ENCODE data around the gene MED20. TPM values are rescaled to one million over a fixed set of nuclear protein-coding genes. Genes with fewer than 3 reads are reported as not detected.

Gene MED20
- total RNA-seq, 1 experiment from 2014 or later, result 31.8 TPM

- intact Hi-C loops (cut with micrococcal nuclease; ENCODE audit: unreplicated experiment), result no loop called here
- Histone ChIP-seq H3K27me3 (replicated peaks; ENCODE audit: insufficient read depth, low read depth, low read length, poor library complexity) (no peaks in the 10 kb centered on the region), H3K36me3 (ENCODE audit: insufficient read depth, low read length, poor library complexity, severe bottlenecking) (no peaks in the 10 kb centered on the region), H3K27ac (ENCODE audit: low read depth, low read length, poor library complexity, severe bottlenecking) (no peak overlapping the region), H3K9me3 (ENCODE audit: low read depth, low read length, poor library complexity, severe bottlenecking) (no peaks in the 10 kb centered on the region), H3K4me3 (ENCODE audit: low read depth, low read length, poor library complexity, severe bottlenecking) (no peak overlapping the region), H3K4me1 (ENCODE audit: insufficient read depth, low read length, poor library complexity, severe bottlenecking) (peaks cover 11% of the 10 kb centered on the region)
- CTCF ChIA-PET, result interaction anchor here (3.4 kb wide), 1 partner anchor 28 kb away, joined by 8 read pairs; the partner anchor contains the start of genes BYSL and MED20
- TF ChIP-seq EZH2 (IDR thresholded peaks at IDR 0.05; ENCODE audit: borderline replicate concordance, low read depth, low read length, poor library complexity, severe bottlenecking) (no peak), CTCF (conservative IDR thresholded peaks at IDR 0.05; ENCODE audit: low read depth, low read length) (no peak)
- BruUV-seq (replicated peaks), result no TSS peak
- DNase-seq (ENCODE audit: low spot score), result no peak
- POLR2A ChIA-PET (ENCODE audit: low non-redundant PET), result no interaction called here
Measured at GRCh38 chr6:41892921-41893564, 27.9 kb downstream of the MED20 start.

GRCh38 chr6:41887331-41887751 is 33.6 kb downstream of the MED20 start:
- H3K4me3 ChIP-seq (ENCODE audit: low read depth, low read length, poor library complexity, severe bottlenecking), result no peak overlapping the region
- no peaks in the 10 kb centered on the region for H3K36me3 ChIP-seq (ENCODE audit: insufficient read depth, low read length, poor library complexity, severe bottlenecking)
- ChIA-PET CTCF (interaction anchor here (1.5 kb wide), 1 partner anchor 34 kb away, joined by 5 read pairs; the partner anchor contains the start of genes BYSL and MED20), POLR2A (ENCODE audit: low non-redundant PET) (interaction anchor here (0.6 kb wide), 1 partner anchor 20 kb away, joined by 4 read pairs; no protein-coding TSS in a partner anchor)
- no peaks in the 10 kb centered on the region for H3K9me3 ChIP-seq (ENCODE audit: low read depth, low read length, poor library complexity, severe bottlenecking)
- no peaks in the 10 kb centered on the region for H3K4me1 ChIP-seq (ENCODE audit: insufficient read depth, low read length, poor library complexity, severe bottlenecking)
- no peak for TF ChIP-seq CTCF (conservative IDR thresholded peaks at IDR 0.05; ENCODE audit: low read depth, low read length)
- TF ChIP-seq EZH2 (IDR thresholded peaks at IDR 0.05; ENCODE audit: borderline replicate concordance, low read depth, low read length, poor library complexity, severe bottlenecking), result no peak
- no peak for DNase-seq (ENCODE audit: low spot score)
- no TSS peak for BruUV-seq (replicated peaks)
- no peak overlapping the region for H3K27ac ChIP-seq (ENCODE audit: low read depth, low read length, poor library complexity, severe bottlenecking)
- H3K27me3 ChIP-seq (replicated peaks; ENCODE audit: insufficient read depth, low read depth, low read length, poor library complexity), result no peaks in the 10 kb centered on the region
- intact Hi-C loops (cut with micrococcal nuclease; ENCODE audit: unreplicated experiment), result no loop called here

GRCh38 chr6:41885930-41886329 is 35.0 kb downstream of the MED20 start:
- CTCF ChIA-PET, result no interaction called here
- intact Hi-C loops (cut with micrococcal nuclease; ENCODE audit: unreplicated experiment), result no loop called here
- POLR2A ChIA-PET (ENCODE audit: low non-redundant PET), result no interaction called here

More at GRCh38 chr6:41885930-41886329, 35.0 kb downstream of the MED20 start:
- no peak for DNase-seq (ENCODE audit: low spot score)
- H3K9me3 ChIP-seq (ENCODE audit: low read depth, low read length, poor library complexity, severe bottlenecking), result no peaks in the 10 kb centered on the region
- BruUV-seq (replicated peaks), result no TSS peak
- no peaks in the 10 kb centered on the region for H3K4me1 ChIP-seq (ENCODE audit: insufficient read depth, low read length, poor library complexity, severe bottlenecking)
- TF ChIP-seq CTCF (conservative IDR thresholded peaks at IDR 0.05; ENCODE audit: low read depth, low read length) (no peak), EZH2 (IDR thresholded peaks at IDR 0.05; ENCODE audit: borderline replicate concordance, low read depth, low read length, poor library complexity, severe bottlenecking) (no peak)
- H3K4me3 ChIP-seq (ENCODE audit: low read depth, low read length, poor library complexity, severe bottlenecking), result no peak overlapping the region
- no peaks in the 10 kb centered on the region for H3K27me3 ChIP-seq (replicated peaks; ENCODE audit: insufficient read depth, low read depth, low read length, poor library complexity)
- H3K27ac ChIP-seq (ENCODE audit: low read depth, low read length, poor library complexity, severe bottlenecking), result no peak overlapping the region
- no peaks in the 10 kb centered on the region for H3K36me3 ChIP-seq (ENCODE audit: insufficient read depth, low read length, poor library complexity, severe bottlenecking)

Measured in A673 (cell line).